NB4 (cell line): ENCODE results near the gene CILP2.

Experiments
- DNase-seq: peaks from one replicate; pipeline ENCODE4 v3.0.0; 2010; ENCODE audit warnings: low read depth
- H3K4me3 ChIP-seq: one replicate; pipeline ENCODE4 v1.5.1; 2011; ENCODE audit warnings: mild to moderate bottlenecking, low read depth, low read length, moderate library complexity
- CTCF ChIP-seq: IDR thresholded peaks from one replicate; pipeline ENCODE4 v1.5.1; 2012; ENCODE audit warnings: low read depth, low read length
- MAX ChIP-seq: IDR thresholded peaks from 2 replicates; pipeline ENCODE4 v1.6.1; 2011; ENCODE audit warnings: low read depth, low read length
- MYC ChIP-seq: IDR thresholded peaks from 2 replicates; pipeline ENCODE4 v1.6.1; 2011; ENCODE audit warnings: low read depth, low read length
- POLR2A ChIP-seq: IDR thresholded peaks from 2 replicates; pipeline ENCODE4 v1.6.1; 2011; ENCODE audit warnings: mild to moderate bottlenecking; ENCODE audit not compliant: insufficient read length; ENCODE audit errors: extremely low read depth

The CILP2 gene

GRCh38 chr19:19591133-19591825 is 53.2 kb downstream of the CILP2 start:
- H3K4me3 ChIP-seq: no peak overlapping the region
- peak; percentile 91 for DNase-seq
- TF ChIP-seq MAX (peak; percentile 64), MYC (peak; percentile 33; the same call in 1 of the 2 replicates), POLR2A (no peak)

GRCh38 chr19:19592690-19593089 is 54.6 kb downstream of the CILP2 start:
- TF ChIP-seq CTCF (no peak), MAX (no peak), MYC (no peak), POLR2A (no peak)
- DNase-seq: no peak
- no peak overlapping the region for H3K4me3 ChIP-seq

GRCh38 chr19:19594381-19594780 is 56.3 kb downstream of the CILP2 start:
- peak; percentile 17 for DNase-seq
- no peak overlapping the region for H3K4me3 ChIP-seq
- TF ChIP-seq POLR2A (no peak), MYC (no peak), CTCF (no peak), MAX (no peak)

- no peak overlapping the region for H3K4me3 ChIP-seq
- TF ChIP-seq MAX (peak; percentile 97), MYC (peak; percentile 23; the same call in 1 of the 2 replicates), POLR2A (no peak)
- DNase-seq: peak; percentile 79
These were observed 57.2 kb downstream of the CILP2 start for GRCh38 chr19:19595171-19595701.
